ENCODE measurements around the gene UBE2L3.
"Not testable (repeated sequence)": the region's sequence is repeated elsewhere in the genome, so short reads cannot be mapped to it uniquely, and the experiment has no call there.

The UBE2L3 gene

DNA sequence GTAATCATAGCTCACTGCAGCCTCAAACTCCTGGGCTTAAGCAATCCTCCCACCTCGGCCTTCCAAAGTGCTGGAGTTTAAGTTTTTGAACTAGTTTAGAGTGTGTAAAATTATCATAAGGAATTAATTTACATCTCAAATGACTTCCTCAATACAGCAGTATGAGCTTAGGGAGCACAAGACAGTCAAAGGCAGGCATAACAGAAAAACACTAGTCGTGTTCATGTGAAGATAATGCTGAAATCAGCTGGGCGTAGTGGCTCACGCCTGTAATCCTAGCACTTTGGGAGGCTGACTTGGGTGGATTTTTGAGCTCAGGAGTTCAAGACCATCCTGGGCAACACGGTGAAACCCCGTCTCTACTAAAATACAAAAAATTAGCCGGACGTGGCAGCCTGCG, 36.5 kb downstream of the UBE2L3 start:
- DNase-seq = no peak

DNA sequence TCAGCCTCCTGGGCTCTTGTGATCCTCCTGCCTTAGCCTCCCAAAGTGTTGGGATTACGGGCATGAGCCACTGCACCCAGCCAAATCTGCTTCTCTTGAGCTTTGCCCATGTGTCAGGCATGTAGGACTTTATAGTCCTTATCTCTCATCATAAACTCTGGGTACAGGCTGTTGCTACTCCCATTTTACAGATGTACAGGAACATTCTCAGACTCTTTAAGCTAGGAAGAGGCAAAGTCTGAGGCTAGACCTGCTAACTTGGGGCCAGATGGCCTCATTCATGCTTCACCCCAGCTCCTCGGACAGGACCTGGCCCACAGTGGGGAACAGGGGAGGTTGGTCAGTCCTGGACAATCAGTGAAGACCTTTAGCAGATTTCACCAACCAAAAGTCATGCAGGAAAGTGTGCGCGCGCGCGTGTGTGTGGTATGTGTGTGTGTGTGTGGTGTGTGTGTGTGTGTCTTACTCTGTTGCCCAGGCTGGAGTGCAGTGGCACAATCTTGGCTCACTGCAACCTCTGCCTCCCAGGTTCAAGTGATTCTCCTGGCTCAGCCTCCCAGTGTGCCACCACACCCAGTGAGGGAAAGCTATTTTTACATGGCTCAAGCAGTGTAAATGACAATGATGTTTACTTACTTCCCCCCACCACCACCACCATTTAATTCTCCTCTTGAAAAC, 38.5 kb downstream of the UBE2L3 start:
- no peak for DNase-seq

GRCh38 chr22:21606775-21607174, 39.3 kb downstream of the UBE2L3 start:
- DNase-seq = no peak

DNA sequence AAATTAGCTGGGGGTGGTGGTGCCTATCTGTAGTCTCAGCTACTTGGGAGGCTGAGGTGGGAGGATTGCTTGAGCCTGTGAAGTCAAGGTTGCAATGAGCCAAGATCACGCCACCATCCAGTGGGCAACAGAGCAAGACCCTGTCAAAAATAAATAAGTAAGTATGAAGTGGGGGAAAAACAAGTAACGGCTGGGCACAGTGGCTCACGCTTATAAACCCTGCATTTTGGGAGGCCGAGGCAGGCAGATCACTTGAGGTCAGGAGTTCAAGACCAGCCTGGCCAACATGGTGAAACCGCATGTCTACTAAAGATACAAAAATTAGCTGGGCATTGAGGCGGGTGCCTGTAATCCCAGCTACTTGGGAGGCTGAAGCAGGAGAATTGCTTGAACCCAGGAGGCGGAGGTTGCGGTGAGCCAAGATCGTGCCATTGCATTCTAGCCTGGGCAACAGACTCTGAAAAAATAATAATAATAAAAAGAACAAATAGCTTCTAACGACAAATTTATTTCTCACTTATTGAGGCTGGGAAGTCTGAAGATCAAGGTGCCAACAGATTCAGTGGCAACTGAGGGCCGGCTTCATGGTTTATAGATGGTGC, 42.1 kb downstream of the UBE2L3 start:
- DNase-seq = not testable (repeated sequence)

DNA sequence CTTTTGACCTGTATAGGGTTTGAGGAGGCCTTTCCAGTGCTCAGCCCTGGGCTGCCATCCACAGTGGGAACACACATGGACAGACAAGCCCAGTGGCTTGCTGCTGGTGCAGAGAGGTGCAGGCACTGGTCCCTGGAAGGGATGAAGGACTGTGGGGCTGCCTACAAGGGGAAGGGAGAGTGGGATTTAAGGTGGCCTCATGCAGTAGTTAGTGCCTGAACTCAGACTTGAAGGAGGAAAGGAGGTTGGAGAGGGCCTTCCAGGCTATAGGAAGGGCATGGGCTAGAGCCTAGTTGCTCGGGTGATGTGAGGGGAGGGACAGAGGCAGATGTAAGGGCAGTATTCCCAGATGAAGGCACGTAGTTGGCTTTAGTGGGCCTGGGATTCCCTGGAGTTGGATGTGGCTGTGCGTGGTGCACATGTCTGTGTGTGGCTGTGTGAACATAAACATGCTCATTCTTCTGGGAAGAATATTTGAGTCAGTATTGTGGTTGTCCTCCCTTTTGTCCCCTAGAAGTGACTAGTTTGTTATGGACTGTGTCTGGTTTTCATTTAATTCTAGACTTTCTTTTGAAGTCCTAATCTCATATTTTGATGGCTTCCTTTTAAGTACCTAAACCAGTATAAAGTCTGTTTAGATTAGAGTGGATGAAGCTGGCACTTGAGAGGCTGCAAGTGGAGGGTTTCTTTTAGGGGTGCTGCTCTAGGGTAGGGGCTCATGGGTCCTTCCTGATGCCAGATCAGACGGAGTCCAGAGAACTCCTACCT, 43.9 kb downstream of the UBE2L3 start:
- DNase-seq = no peak

DNA sequence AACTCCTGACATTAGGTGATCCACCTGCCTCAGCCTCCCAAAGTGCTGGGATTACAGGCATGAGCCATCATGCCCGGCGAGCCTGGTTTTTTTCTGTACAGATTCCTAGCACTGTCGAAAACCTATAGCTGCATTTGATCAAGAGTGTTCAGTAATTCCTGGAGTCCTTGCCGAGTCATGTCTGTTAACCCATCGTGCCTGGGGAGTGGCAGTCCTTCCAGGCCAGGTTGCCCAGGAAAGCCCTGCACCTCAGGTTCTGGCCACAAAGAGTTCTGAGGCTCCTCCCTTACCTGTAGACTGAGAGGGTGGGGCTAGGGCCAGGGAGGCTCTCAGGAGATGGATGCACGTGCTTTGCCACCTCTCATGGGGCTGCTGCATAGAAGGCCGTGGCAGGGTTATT, 45.3 kb downstream of the UBE2L3 start:
- DNase-seq = no peak

- DNase-seq = no peak
Observed at GRCh38 chr22:21613553-21614233, 46.2 kb downstream of the UBE2L3 start.

DNA sequence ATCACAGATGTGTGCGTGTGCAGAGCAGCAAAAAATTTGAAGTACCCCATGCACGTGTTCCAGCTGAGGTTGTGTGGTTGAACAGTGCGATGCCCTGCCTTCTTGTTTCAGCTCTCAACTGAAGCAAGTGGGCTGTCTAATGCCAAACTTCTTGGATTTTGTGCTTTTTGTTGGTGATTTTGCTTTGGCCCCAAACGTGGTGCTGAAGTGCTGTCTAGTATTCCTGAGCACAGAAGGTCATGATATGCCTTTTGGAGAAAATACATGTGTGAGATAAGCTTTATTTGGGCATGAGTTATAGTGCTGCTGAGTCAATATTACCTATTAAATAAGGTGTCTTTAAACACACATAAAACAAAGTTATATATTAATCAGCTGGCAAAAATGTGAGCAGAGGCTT, 48.2 kb downstream of the UBE2L3 start:
- DNase-seq = no peak

DNA sequence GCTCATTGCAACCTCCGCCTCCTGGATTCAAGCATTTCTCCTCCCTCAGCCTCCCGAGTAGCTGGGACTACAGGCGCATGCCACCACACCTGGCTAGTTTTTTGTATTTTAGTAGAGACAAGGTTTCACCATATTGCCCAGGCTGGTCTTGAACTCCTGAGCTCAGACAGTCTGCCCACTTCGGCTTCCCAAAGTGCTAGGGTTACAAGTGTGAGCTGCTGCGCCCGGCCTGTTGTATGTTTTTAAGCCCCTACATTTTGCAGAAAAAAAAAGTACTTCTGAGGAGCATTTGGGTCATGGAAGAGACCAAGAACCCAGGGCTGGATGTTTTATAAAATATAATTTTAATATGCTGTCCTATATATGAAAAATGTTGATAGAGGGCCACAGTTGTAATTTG, 49.8 kb downstream of the UBE2L3 start:
- DNase-seq = not testable (repeated sequence)

GRCh38 chr22:21621025-21621424, 53.5 kb downstream of the UBE2L3 start:
- DNase-seq = no peak

DNA sequence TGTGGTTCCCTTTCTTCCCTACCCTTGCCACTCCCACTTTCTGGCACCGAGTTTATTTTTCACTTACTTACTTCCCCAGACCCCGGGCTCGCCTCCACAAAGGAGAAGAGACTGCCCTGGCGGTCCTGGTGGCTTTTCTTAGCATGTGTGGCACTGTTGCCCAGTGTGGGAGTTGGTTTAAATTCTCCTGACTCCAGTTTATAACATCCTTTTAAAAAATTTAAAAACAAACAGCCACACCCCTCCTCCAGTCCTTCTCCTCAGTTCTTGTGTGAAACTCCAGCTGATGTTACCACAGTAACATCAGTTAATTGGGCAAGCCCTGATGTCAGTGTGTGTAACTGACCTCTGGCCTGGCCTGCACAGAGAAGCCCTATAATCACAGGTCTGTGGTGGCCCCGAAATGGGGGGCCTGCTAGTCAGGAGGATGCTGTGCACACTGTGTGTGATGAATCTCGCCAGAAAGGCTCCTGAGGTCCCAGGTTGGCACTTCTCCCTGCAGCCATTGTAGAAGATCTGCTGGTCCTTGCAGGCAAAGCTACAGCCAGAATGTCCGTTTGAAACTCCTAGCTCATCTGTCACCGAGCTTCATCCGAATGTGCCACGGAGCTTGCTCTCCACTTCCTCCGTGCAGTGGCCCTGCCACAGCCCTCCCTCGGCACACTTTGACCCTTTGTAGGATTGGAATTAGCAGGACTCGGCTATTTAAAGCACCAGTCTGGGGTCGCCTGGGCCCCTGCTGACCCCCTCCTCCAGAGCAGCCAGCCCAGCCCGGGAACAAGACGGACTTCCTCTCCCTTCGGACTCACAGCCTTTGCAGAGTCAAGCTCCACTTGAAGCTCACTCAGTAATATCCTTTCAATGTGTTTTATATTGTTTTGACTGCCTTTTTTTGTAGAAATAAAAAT, 54.8 kb downstream of the UBE2L3 start:
- DNase-seq = no peak

DNA sequence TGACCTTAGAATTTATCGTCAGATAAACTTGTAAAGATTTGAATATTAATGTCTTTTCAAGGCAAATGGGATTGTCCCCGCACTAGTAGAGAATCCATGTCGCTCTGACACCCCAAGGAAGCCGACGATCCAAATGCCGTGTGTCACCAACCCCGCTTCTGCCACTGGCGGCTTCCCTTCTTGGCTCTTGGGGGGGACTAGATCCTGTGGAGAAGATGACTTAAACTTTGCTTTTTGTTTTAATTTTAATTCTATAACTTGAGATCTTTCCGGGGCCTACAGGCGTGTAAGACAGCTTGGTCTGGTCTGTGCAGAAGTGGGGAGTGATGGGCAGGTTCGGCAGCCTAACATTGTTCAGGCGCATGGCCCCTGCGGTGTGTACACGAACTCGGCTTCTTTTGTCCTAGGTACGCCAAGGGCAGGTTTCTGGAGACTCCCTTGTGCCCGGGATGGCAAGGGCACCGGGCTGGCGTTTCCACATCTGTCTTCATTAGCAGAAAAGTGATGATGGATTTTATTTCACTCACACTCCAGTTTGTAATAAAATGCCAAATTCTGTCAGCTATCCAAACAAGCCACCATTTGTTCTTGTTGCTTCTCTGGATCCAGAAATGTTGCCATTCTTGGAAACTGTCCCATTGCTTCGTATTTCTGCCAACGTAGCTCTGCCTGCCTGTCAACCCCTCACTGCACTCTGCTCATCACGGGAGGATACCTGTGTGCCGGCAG, 55.6 kb downstream of the UBE2L3 start:
- no peak for DNase-seq

- DNase-seq = no peak
Observed at GRCh38 chr22:21623648-21623970, 56.1 kb downstream of the UBE2L3 start.

GRCh38 chr22:21624120-21624879, 56.8 kb downstream of the UBE2L3 start:
- peak in 1 of 2 donors; percentile 38 for DNase-seq

DNA sequence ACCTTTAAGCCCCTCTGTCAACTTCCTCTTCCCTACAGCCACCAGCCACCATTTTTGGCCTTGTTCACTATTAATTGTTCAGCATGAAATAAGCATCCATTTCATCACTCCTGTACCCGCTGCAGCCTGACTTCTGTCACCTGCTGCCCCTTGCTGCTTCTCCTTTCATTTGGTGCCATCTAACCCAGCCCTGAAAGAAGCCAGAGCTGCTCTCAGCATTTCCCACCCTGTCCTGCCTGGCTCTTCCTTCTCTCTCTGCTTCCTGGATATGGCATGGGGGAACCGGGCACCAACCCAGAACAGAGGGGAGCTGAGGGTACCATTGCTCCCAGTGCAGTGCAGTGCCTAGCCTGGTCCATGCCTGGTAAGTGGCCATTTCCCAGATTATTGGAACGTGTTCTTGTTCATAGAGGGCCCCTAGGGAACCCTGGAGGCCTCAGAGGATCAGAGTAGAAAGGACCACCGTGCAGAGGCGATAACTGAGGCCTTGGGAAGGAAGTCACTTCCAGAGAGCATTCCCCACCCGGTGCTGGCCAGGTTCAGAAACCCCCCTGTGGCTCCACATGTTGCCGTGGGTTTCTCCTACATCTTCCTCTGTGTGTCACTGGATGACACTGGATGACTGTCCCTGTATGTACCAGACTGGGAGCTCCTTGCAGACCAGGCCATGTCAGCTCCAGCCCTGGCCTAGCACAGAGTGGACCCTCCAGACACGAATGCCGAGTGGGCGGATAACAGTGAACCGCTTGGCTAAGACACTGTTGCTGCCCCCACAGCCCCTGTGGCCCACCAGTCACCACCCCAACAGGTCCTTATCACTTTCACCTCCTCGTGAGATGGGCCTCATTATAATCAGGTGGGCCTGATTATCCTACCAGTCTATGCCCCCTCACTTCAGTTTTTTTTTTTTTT, 57.6 kb downstream of the UBE2L3 start:
- DNase-seq = no peak

DNA sequence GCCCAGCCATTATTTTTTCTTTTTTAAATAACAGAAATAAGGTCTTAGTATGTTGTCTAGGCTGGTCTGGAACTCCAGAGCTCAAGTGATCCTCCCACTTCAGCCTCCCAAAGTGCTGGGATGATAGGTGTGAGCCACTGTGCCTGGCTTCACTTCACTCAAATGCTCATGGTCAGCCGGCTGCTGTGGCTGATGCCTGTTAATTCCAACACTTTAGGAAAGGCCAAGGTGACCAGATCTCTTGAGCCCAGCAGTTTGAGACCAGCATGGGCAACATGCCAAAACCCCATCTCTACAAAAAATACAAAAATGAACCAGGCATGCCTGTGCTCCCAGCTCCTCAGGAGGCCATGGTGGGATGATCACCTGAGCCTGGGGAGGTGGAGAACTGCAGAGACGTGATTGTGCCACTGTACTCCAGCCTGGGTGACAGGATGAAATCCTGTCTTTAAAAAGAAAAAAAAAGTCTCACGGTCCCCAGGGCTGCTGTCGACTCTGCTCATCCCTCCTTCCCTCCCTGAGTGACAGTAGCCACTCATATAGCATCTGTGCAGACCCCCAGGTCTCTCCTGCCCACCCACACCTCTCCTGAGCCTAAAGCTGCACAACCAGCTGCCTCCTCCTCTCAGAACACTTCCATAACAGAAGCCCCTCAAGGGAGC, 58.7 kb downstream of the UBE2L3 start:
- no peak for DNase-seq

- no peak for DNase-seq
Observed at GRCh38 chr22:21626735-21627469, 59.4 kb downstream of the UBE2L3 start.

GRCh38 chr22:21628386-21629254, 61.1 kb downstream of the UBE2L3 start:
- DNase-seq = no peak
